CD4-positive, alpha-beta T cell treated with Interleukin-21 for 1 hour (primary cell): ENCODE results near the gene PDCD7.
A peak's percentile ranks its signal among the peaks of the same experiment; 100 is the strongest.
"Not testable (repeated sequence)": the region's sequence is repeated elsewhere in the genome, so short reads cannot be mapped to it uniquely, and the experiment has no call there.

Experiments
- DNase-seq: peaks from one replicate; pipeline ENCODE4 v3.0.0-alpha.2; 2020

The PDCD7 gene, protein sequence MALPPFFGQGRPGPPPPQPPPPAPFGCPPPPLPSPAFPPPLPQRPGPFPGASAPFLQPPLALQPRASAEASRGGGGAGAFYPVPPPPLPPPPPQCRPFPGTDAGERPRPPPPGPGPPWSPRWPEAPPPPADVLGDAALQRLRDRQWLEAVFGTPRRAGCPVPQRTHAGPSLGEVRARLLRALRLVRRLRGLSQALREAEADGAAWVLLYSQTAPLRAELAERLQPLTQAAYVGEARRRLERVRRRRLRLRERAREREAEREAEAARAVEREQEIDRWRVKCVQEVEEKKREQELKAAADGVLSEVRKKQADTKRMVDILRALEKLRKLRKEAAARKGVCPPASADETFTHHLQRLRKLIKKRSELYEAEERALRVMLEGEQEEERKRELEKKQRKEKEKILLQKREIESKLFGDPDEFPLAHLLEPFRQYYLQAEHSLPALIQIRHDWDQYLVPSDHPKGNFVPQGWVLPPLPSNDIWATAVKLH

DNA sequence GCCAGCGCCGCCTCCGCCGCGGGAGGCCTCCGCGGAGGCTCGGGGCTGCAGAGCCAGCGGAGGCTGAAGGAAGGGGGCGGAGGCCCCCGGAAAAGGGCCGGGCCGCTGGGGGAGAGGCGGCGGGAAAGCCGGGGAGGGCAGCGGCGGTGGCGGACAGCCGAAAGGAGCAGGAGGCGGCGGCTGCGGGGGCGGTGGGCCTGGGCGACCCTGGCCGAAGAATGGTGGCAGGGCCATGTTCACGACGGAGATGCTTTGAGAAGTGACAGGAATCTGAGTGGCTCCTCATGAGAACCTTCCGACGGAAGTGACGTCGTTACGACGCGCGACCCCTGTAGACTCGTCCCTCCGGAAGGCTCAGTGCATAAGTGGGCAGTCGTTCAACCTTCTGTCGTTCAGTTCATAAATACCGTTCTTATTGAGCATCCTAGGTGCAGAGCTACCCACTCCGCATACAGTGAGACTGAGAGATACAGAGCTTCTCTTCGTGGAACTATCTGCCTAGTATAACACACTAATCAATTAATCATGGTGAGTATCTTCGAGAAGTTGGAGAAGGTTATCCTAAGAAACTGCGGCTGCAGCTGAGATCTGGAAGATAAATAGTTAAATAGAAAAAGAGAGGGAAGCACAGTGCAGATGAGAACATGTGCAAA is at the start of gene PDCD7:
Gene PDCD7, minus strand, starts transcription at position 261 of the 653 bp plus-strand sequence. Its CDS starts 27 bp downstream, at position 234.
- peak; percentile 89 for DNase-seq

DNA sequence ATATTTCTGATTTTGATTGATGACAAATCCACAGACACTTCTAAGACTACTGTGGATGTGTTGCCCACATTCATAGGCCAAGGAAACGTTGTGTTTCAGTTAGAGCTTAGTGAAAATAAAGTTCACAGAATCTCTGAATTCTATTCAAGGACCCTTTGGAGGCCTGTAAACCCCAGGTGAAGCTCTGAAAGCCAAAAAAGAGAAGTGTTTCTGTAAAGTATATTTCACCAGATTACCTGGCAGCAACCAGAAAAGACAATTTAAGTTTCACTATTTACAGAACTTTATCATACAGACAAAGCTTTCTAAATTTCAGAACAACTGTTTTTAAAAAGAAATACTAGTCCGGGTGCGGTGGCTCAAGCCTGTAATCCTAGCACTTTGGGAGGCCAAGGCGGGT is 48.9 kb upstream of the PDCD7 start:
- no peak for DNase-seq

DNA sequence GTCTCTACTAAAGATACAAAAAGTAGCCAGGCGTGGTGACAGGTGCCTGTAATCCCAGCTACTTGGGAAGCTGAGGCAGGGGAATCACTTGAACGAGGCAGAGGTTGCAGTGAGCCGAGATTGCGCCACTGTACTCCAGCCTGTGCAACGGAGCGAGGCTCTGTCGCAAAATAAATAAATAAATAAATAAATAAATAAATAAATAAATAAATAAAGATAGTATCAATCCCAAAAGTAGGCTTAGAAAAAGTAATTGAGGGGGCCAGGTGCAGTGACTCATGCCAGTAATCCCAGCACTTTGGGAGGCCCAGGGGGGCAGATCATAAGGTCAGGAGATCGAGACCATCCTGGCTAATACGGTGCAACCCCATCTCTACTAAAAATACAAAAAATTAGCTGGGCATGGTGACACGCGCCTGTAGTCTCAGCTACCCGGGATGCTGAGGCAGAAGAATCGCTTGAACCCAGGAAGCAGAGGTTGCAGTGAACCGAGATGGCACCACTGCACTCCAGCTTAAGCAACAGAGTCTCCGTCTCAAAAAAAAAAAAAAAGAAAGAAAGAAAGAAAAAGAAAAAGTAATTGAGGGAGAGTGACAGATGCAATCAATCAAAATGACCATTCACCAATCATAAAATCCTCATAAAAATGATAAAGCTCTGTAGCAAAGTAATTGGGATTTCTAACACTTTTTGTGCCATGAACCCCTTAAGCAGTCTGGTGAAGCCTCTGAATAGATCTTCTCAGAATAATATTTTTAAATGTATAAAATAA is 48.2 kb upstream of the PDCD7 start:
- not testable (repeated sequence) for DNase-seq

DNA sequence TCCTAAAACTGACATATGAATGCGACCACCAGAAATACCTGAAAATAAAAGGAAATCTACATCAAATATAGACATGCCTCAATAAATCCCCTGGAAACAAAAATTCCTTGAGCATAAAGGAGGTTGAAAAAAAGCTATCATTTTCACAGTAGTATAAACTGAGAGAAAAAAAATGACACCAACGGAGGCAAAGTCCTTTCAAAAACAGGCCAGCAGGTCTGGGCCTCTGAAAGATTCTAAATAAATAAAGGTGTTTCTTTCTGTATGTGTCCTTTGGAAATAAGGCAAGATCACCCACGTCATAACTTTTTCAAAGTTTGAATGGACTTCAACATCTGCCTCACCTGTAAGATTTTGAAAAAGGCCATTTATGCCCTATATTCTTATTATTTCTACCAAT is 46.6 kb upstream of the PDCD7 start:
- no peak for DNase-seq

DNA sequence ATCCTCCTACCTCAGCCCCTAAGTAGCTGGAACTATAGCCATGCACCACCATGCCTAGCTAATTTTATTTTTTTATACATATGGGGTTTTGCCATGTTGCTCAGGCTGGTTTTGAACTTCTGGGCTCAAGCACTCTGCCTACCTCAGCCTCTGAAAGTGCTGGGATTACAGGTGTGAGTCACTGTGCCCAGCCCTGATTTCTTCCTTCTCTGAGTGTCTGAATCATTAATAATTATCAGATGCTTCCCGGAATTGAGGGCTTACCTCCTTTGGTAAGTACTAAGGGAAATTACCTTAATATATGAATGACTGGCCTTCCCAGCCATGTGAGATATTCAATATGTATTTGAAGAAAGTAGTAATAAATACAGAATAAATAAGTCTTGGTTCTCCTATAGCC is 44.3 kb upstream of the PDCD7 start:
- no peak for DNase-seq

DNA sequence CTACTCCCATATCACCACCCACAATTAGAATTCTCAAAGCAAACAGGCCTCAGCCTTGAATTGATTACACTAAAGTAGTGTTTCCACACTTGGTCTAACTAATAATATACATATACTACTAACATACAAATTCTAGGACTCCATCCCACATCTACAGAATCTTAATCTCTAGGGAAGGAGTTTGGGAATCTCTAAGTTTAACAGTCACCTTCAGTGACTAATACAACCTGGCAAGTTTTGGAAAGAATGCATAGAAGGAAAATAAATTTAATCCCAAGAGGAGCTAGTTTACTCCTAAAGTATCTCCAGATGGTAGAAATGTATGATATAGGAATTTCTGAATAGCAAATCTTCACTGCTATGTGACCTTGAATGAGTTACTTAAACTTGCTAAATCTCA is 42.4 kb upstream of the PDCD7 start:
- DNase-seq = no peak

DNA sequence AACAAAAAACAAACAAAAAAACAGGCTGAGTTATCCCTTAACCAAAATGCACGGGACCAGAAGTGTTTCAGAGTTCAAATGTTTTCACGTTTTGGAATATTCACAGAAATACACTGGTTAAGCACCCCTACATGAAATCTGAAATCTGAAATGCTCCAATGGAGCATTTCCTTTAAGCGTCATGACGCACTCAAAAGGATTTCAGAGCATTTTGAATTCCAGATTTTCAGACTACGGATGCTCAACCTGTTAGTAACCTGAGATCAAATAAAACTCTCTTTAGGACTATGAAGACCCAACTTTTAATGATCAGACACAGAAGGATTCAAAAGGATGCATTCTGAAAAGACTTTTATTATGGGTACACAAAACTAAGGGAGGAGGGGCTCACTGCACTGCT is 41.9 kb upstream of the PDCD7 start:
- no peak for DNase-seq

DNA sequence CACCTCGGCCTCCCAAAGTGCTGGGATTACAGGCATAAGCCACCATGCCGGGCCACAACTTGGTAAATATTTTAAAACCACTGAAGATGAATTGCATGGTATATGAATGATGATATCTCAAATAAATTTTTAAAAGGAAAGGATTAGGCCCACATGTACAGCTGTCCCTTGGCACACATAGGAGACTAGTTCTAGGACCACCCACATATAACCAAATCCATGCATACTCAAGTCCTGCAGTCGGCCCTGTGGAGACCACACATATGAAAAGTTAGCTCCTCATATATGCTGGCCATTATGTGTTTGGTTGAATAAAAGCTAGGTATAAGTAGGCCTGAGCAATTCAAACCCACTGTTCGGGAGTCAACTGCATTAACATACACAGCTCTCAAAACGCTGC is 40.9 kb upstream of the PDCD7 start:
- DNase-seq = no peak

DNA sequence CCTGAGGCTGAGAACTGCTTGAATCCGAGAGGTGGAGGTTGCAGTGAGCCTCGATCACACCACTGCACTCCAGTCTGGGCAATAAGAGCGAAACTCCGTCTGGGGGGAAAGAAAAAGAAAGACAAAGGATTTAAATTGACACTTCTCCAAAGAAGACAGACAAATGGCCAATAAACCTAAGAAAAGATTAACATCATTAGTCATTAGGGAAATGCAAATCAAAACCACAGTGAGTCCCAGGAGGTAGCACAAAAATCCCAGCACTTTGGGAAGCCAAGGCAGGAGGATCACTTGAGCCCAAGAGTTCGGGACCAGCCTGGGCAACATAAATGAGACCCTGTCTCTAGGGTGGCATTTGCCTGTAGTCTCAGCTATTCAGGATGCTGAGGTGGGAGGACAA is 38.9 kb upstream of the PDCD7 start:
- DNase-seq = no peak

DNA sequence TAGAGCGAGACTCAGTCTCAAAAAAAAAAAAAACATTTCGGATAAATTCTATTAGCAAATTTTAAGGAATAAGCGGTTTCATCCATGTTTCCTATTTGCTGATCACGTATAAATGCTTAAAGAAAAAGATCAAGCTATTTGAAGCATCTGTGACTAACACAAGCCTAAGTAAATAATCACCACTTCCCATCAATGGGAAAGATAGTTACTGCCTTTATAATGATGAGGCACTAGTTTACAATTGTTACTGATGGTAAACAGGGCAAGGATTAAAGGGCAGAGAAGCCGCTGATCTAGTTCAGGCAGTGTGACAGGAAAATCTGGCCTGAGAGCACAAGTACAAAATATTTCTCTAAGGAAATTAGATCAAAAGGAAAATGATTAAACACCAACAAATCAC is 37.8 kb upstream of the PDCD7 start:
- DNase-seq = no peak

DNA sequence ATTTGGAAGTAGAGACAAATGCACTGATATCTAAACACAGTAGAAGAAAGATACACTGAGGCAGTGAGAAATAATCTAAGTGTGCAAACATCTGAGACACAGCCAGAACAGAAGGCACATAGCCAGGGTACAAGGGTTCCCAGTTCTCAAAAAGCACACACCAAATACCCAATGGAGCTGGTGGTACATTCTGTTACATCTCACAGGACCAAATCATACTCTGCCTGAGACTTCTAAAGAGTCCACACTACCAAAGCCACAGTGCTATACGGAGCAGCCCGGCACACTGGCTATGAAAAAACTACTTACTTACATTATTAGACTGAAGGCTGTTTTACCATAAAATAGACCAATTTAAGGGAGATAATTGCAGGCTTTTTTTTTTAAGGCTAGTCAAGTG is 32.3 kb upstream of the PDCD7 start:
- no peak for DNase-seq

DNA sequence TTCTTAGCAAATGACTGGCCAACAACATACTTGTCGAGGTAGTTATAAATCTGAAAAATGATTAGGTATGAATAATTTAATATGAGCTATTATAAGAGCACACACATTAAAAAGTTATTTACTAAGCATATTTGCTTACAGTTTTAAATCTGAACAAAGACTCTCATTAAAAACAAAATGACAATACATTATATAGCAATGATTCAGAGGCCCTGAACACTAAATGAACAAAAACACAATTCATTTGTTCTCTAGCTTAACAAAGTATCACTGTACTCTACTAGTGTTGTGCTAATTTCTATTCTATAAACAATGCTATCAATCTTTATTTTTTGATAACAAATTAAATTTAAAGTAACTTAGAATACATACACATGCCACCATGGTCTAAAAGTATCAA is 30.5 kb upstream of the PDCD7 start:
- DNase-seq = no peak

DNA sequence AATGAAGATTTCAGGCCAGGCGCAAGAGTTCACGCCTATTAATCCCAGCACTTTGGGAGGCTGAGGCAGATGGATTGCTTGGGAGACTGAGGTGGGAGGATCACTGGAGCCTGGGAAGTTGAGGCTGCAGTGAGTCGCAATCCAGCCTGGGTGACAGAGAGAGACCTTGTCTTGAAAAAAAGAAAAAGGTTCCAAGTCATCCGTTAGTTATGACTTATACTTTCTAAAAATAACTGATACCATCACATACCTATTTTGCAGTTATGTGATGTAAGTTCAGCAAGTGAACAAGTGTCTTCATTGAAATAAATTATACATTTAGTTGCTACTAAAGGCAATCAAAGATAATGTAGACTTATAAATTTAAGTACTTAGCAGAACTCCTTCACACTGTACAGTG is 29.4 kb upstream of the PDCD7 start:
- no peak for DNase-seq

DNA sequence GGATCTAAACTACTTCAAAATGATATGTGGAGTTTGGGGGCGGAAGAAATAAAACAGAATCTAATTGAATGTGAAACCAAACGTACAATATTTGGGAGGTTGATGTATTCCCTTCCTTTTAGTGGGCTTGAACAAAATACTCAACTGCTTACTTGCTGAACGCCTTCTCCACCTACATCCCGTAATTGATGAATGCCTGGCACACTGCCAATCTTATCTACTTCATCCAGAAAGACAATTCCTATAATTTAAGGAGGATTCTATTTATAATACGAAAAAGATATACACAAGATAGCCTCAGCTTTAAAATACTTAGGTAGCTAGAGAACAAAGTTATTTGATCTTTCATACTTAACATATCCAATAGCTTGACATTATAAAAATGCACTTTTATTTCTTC is 23.1 kb upstream of the PDCD7 start:
- no peak for DNase-seq

DNA sequence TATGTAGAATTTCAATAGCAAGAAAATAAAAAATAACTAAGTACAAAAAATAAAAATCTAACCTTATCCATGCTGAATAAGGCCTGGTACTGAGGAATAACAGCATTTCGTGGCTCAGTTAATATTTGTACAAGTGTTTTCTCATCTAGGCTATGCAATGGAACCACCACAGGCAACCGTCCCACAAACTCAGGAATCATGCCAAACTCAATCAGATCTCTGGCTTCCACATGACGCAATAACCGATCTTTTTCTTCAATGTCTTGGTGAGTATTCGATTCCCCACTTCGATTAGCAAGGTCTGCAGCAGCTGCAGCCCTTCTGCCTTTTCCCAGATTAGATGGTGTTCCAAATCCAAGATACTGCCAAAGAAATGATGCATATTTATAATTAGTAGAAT is 21.1 kb upstream of the PDCD7 start:
- no peak for DNase-seq

DNA sequence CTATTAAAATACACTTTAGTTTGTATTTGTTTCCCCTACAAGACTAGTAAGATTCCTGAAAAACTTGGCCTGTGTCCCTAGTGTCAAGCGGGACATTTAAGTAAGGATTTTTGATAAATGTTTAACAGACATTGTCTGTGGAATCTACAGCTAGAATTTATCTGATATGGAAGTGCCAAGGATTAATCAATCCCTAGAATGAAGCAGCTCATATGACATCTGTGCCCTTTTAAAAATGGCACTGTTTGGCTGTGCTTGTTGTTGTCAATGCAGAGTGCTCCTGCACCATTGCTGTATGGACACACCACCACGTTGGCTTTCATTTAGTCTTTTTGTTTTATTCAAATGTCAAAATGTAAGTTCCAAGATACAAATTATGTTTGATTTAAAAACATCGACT is 14.3 kb upstream of the PDCD7 start:
- DNase-seq = no peak

DNA sequence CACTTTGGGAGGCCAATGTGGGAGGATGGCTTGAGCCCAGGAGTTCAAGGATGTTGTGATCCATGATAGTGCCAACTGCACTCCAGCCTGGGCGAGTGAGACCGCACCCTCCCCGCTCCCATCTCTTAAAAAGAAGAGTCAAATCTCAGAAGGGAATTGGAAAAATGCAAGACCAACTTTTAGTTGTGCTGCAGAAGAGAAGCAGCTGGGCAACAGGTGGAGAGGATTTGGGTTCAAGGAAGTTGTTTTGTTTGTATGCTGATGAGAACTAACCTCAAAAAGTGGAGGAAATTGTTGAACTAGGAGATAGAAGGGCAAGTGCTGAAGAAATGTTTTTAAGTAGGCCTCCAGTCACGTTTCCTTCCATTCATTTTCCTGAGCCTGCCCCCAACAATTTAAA is 12.8 kb upstream of the PDCD7 start:
- DNase-seq = no peak

DNA sequence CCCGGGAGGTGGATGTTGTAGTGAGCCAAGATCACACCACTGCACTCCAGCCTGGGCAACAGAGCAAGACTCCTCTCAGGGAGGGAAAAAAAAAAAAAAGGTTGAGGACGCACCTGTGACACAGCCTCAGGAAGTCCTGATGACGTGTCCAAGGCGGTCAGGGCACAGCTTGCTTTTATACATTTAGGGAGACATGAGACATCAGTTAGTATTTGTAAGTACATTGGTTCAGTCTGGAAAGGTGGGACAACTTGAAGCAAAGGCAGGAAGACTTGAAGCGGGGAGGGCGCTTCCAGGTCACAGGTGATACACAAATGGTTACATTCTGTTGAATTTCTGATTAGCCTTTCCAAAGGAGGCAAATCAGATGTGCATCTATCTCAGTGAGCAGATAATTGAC is 5.0 kb upstream of the PDCD7 start:
- not testable (repeated sequence) for DNase-seq

DNA sequence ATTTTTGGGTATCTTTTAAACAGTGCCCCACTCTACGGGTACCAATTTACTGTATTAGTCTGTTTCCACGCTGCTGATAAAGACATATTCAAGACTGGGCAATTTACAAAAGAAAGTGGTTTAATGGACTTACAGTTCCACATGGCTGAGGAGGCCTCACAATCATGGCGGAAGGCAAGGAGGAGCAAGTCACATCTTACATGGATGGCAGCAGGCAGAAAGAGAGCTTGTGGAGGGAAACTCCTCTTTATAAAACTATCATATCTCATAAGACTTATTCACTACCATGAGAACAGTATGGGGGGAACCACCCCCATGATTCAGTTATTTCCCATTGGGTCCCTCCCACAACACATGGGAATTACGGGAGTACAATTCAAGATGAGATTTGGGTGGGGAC is 4.3 kb upstream of the PDCD7 start:
- DNase-seq = not testable (repeated sequence)

DNA sequence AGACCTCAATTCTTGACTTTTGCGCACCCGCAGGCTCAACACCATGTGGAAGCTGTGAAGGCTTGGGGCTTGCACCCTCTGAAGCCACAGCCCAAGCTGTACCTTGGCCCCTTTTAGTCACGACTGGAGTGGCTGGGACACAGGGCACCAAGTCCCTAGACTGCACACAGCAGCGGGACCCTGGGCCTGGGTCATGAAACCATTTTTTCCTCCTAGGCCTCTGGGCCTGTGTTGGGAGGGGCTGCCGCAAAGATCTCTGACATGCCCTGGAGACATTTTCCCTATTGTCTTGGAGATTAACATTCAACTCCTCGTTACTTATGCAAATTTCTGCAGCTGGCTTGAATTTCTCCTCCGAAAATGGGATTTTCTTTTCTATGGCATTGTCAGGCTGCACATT is 3.5 kb upstream of the PDCD7 start:
- not testable (repeated sequence) for DNase-seq

DNA sequence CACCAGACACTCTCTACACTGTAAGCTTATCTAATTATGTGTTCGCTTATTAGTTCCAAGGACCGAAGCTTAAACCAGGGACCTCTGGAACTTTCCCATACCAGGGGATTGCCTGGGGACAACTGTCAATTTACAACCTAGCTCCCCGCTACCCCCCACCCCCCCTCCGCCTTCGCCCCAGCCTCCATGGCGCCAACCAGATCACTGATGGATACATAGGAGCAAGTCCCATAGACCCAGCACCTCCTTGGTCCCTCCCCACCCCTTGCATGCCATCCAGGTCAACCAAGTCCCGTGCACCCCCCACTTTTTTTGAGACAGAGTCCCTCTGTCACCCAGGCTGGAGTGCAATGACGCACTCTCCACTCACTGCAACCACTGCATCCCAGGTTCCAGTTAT is 930 bp upstream of the PDCD7 start:
- no peak for DNase-seq

DNA sequence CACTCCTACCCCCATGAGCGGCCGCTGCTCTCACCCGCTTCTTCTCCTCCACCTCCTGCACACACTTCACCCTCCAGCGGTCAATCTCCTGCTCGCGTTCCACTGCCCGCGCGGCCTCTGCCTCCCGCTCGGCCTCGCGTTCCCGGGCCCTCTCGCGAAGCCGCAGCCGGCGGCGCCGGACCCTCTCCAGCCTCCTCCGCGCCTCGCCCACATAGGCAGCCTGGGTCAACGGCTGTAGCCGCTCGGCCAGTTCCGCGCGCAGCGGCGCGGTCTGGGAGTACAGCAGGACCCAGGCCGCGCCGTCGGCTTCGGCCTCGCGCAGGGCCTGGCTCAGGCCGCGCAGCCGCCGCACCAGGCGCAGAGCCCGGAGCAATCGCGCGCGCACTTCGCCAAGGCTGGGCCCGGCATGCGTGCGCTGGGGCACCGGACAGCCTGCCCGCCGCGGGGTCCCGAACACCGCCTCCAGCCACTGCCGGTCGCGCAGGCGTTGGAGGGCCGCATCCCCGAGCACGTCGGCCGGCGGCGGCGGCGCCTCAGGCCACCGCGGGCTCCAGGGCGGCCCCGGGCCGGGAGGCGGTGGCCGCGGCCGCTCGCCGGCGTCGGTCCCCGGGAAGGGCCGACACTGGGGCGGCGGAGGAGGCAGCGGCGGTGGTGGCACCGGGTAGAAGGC is 595 bp downstream of the PDCD7 start:
- peak; percentile 11 for DNase-seq

DNA sequence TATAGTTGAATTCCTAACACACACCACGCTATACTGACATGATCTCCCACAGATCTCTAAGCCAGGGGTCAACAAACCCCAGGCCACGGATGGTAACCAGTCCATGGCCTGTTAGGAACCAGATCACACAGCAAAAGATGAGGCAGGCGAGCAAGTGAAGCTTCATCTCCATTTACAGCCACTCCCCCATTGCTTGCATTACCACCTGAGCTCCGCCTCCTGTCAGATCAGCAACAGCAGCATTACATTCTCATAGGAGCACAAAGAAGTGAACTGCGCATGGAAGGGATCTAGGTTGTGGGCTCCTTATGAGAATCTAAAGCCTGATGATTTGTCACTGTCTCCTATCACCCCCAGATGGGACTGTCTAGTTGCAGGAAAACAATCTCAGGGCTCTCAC is 2.7 kb downstream of the PDCD7 start:
- no peak for DNase-seq
